H1 (cell line): Measurements from ENCODE around the gene SYTL1. TPM values are rescaled to one million over a fixed set of nuclear protein-coding genes. Genes with fewer than 3 reads are reported as not detected.

Experiments
- CTCF ChIA-PET: fragments of 300-600 bp; sonication (Branson Sonifier 250); formaldehyde crosslinking; loops from one replicate; lab custom pipeline; 2021; ENCODE audit not compliant: partially characterized antibody; lab: Charles Lee
- POLR2A ChIA-PET: fragments of 300-600 bp; sonication (Branson Sonifier 250); formaldehyde crosslinking; loops from one replicate; lab custom pipeline; 2021; ENCODE audit warnings: inconsistent platforms; ENCODE audit not compliant: partially characterized antibody; lab: Charles Lee
- DNase-seq, 2 experiments: peaks; one replicate each; pipeline versions ENCODE4 v3.0.0 to v3.0.0-alpha.2; 2010 to 2022; ENCODE audit warnings: low spot score in 2 of 2, low read depth in 1 of 2, mixed read lengths in 1 of 2
- FAIRE-seq: peaks from 2 replicates; lab custom pipeline; 2011; peaks lifted over from hg19 to GRCh38; lab: Jason Lieb, UNC
- H2AFZ ChIP-seq: 2 replicates; pipeline ENCODE4 v1.8.1; 2012; ENCODE audit warnings: low read length, inconsistent platforms
- H2AK5ac ChIP-seq: 2 replicates; pipeline ENCODE4 v1.6.1; 2013; ENCODE audit warnings: low read depth, low read length
- H2BK120ac ChIP-seq: replicated peaks from 2 replicates; pipeline ENCODE3; 2013; ENCODE audit warnings: low read depth, low read length, inconsistent platforms
- H2BK12ac ChIP-seq: 2 replicates; pipeline ENCODE4 v1.6.1; 2013; ENCODE audit warnings: low read depth, low read length
- H2BK15ac ChIP-seq: 2 replicates; pipeline ENCODE4 v1.6.1; 2013; ENCODE audit warnings: low read length
- H2BK20ac ChIP-seq: 2 replicates; pipeline ENCODE4 v1.6.1; 2013; ENCODE audit warnings: low read length
- H2BK5ac ChIP-seq: 2 replicates; pipeline ENCODE4 v1.6.1; 2013; ENCODE audit warnings: low read depth, low read length
- H3K14ac ChIP-seq: 2 replicates; pipeline ENCODE4 v1.6.1; 2013; ENCODE audit warnings: inconsistent platforms; ENCODE audit not compliant: insufficient read length
- H3K18ac ChIP-seq: 2 replicates; pipeline ENCODE4 v1.6.1; 2013; ENCODE audit warnings: low read length; ENCODE audit errors: extremely low read depth
- H3K23ac ChIP-seq: 2 replicates; pipeline ENCODE4 v1.6.1; 2013; ENCODE audit warnings: inconsistent platforms; ENCODE audit not compliant: insufficient read length
- H3K23me2 ChIP-seq: 2 replicates; pipeline ENCODE4 v1.6.1; 2013; ENCODE audit warnings: low read depth, low read length
- H3K27ac ChIP-seq: 2 replicates; pipeline ENCODE4 v1.6.1; 2011; ENCODE audit warnings: low read depth, low read length, inconsistent platforms
- H3K27me3 ChIP-seq, 4 experiments: replicated peaks in 1 of 4; 1 replicate in 1 of 4; 2 replicates in 3 of 4; pipeline versions ENCODE4 v1.6.1 to v1.8.1; 2011 to 2013; ENCODE audit warnings: low read length in 3 of 4, mild to moderate bottlenecking in 3 of 4, inconsistent platforms in 2 of 4, mixed read lengths in 2 of 4, moderate library complexity in 1 of 4; ENCODE audit not compliant: control insufficient read depth in 3 of 4, insufficient read depth in 3 of 4; ENCODE audit errors: extremely low read depth in 1 of 4
- H3K36me3 ChIP-seq, 4 experiments: 2 replicates each; pipeline versions ENCODE4 v1.6.1 to v1.8.1; 2011 to 2013; ENCODE audit warnings: mild to moderate bottlenecking in 4 of 4, low read length in 3 of 4, moderate library complexity in 2 of 4, control low read depth in 1 of 4, inconsistent platforms in 1 of 4; ENCODE audit not compliant: insufficient read depth in 4 of 4, control insufficient read depth in 2 of 4
- H3K4ac ChIP-seq: replicated peaks from 2 replicates; pipeline ENCODE3; 2013; ENCODE audit warnings: low read length, low read depth, mixed read lengths, inconsistent platforms; ENCODE audit not compliant: insufficient read length
- H3K4me1 ChIP-seq, 4 experiments: replicated peaks in 1 of 4; 1 replicate in 1 of 4; 2 replicates in 3 of 4; pipeline versions ENCODE4 v1.6.1 to v1.8.1; 2011 to 2013; ENCODE audit warnings: low read length in 3 of 4, inconsistent platforms in 2 of 4, mixed read lengths in 1 of 4; ENCODE audit not compliant: insufficient read depth in 4 of 4, control insufficient read depth in 3 of 4
- H3K4me2 ChIP-seq, 2 experiments: 2 replicates each; pipeline versions ENCODE4 v1.6.1 to v1.8.1; 2011 to 2013; ENCODE audit warnings: low read depth in 2 of 2, low read length in 2 of 2, control low read depth in 1 of 2, inconsistent platforms in 1 of 2, mild to moderate bottlenecking in 1 of 2; ENCODE audit not compliant: insufficient read depth in 1 of 2
- H3K4me3 ChIP-seq, 4 experiments: fragments of 200-600, 300-600 bp in 1 of 4; sonication (generic), shearing (Covaris generic), sonication (Bioruptor Twin) in 1 of 4; 2 replicates each; pipeline versions ENCODE4 v1.5.1 to v1.8.1; 2011 to 2016; ENCODE audit warnings: low read length in 4 of 4, low read depth in 3 of 4, control low read depth in 2 of 4, inconsistent platforms in 2 of 4, mild to moderate bottlenecking in 2 of 4, mixed read lengths in 1 of 4, moderate library complexity in 1 of 4; ENCODE audit not compliant: insufficient read depth in 2 of 4; ENCODE audit errors: extremely low read depth in 1 of 4
- H3K56ac ChIP-seq: replicated peaks from 2 replicates; pipeline ENCODE3; 2013; ENCODE audit warnings: low read depth, mild to moderate bottlenecking, mixed read lengths, low read length, inconsistent platforms; ENCODE audit not compliant: insufficient read length
- H3K79me1 ChIP-seq: 2 replicates; pipeline ENCODE4 v1.6.1; 2013; ENCODE audit warnings: low read depth, low read length, control low read depth
- H3K79me2 ChIP-seq, 2 experiments: 2 replicates each; pipeline versions ENCODE4 v1.6.1 to v1.8.1; 2012 to 2013; ENCODE audit warnings: low read length in 2 of 2, mild to moderate bottlenecking in 2 of 2, inconsistent platforms in 1 of 2; ENCODE audit not compliant: insufficient read depth in 2 of 2, control insufficient read depth in 1 of 2
- H3K9ac ChIP-seq, 4 experiments: replicated peaks in 1 of 4; 1 replicate in 1 of 4; 2 replicates in 3 of 4; pipeline versions ENCODE4 v1.6.1 to v1.8.1; 2011 to 2013; ENCODE audit warnings: low read depth in 3 of 4, low read length in 3 of 4, control low read depth in 2 of 4, mild to moderate bottlenecking in 2 of 4, moderate library complexity in 2 of 4, inconsistent platforms in 1 of 4; ENCODE audit errors: extremely low read depth in 1 of 4
- H3K9me3 ChIP-seq, 2 experiments: 2 replicates each; pipeline versions ENCODE4 v1.6.1 to v1.8.1; 2012 to 2013; ENCODE audit warnings: mild to moderate bottlenecking in 2 of 2, moderate library complexity in 2 of 2, control low read depth in 1 of 2, inconsistent platforms in 1 of 2, low read depth in 1 of 2, low read length in 1 of 2, mixed read lengths in 1 of 2; ENCODE audit not compliant: insufficient read depth in 2 of 2
- H4K20me1 ChIP-seq, 2 experiments: replicated peaks in 1 of 2; 2 replicates each; pipeline versions ENCODE3 to v1.8.1; 2011 to 2013; ENCODE audit warnings: inconsistent platforms in 2 of 2, low read length in 2 of 2, mild to moderate bottlenecking in 1 of 2; ENCODE audit not compliant: insufficient read depth in 2 of 2, control insufficient read depth in 1 of 2
- H4K5ac ChIP-seq: 2 replicates; pipeline ENCODE4 v1.6.1; 2013; ENCODE audit warnings: low read length, low read depth, mixed read lengths, inconsistent platforms; ENCODE audit not compliant: insufficient read length
- H4K8ac ChIP-seq: 2 replicates; pipeline ENCODE4 v1.8.0; 2013; ENCODE audit warnings: mild to moderate bottlenecking, moderate library complexity, low read length, inconsistent platforms; ENCODE audit not compliant: insufficient read depth; ENCODE audit errors: extremely low read depth
- H4K91ac ChIP-seq: replicated peaks from 2 replicates; pipeline ENCODE3; 2013; ENCODE audit warnings: low read length, mixed read lengths, inconsistent platforms; ENCODE audit not compliant: insufficient read length
- NRF1 ChIP-seq: IDR thresholded peaks from 2 replicates; pipeline ENCODE4 v1.6.1; 2011; ENCODE audit warnings: mild to moderate bottlenecking, low read depth, low read length, improper control_type of control experiment
- RAD21 ChIP-seq, 2 experiments: IDR thresholded peaks in 1 of 2; conservative IDR thresholded peaks in 1 of 2; 2 replicates each; pipeline ENCODE4 v1.6.1; 2011; ENCODE audit warnings: low read depth in 2 of 2, low read length in 2 of 2, improper control_type of control experiment in 1 of 2, inconsistent platforms in 1 of 2, mild to moderate bottlenecking in 1 of 2, moderate library complexity in 1 of 2
- WGBS, 2 experiments: shearing (Covaris generic) in 1 of 2; methylation state at CpG; one replicate each; pipeline versions ENCODE4 v1.1.6 to v1.1.7; 2013 to 2015; ENCODE audit warnings: low lambda C conversion rate in 2 of 2, mixed read lengths in 2 of 2, inconsistent platforms in 1 of 2, low coverage in 1 of 2, missing lambda C conversion rate in 1 of 2; ENCODE audit not compliant: insufficient replicate concordance in 2 of 2, insufficient coverage in 1 of 2, insufficient read length in 1 of 2; ENCODE audit errors: extremely low coverage in 1 of 2, missing lambda C conversion rate in 1 of 2; 5-methylcytosine and 5-hydroxymethylcytosine counted together
- polyA plus RNA-seq, 7 experiments: library from polyadenylated mRNA; depleted of rRNA in 3 of 7; stranded (reverse) in 5 of 7; unstranded in 2 of 7; fragments of >200 nt in 5 of 7; fragments of 200-250 nt in 2 of 7; gene quantifications; 1 replicate in 5 of 7; 2 replicates in 1 of 7; 4 replicates in 1 of 7; pipeline versions ENCODE4 v1.2.1 to v1.2.3, GENCODE V29; 2011 to 2013; ENCODE audit warnings: missing spikeins in 2 of 7, mixed read lengths in 2 of 7
- total RNA-seq: library from RNA; stranded (reverse); fragmentation: NEBNext Ultra II Directional; extraction: Animal tissue kit (Norgen Biotek cat#: 25700); gene quantifications from 2 replicates; pipeline ENCODE4 v1.2.1, GENCODE V29; 2021
- TF ChIP-seq, protein P1 (sequence below), 3 experiments: IDR thresholded peaks; 1 replicate in 2 of 3; 2 replicates in 1 of 3; pipeline versions ENCODE4 v1.5.1 to v1.6.1; 2011; ENCODE audit warnings: low read length in 3 of 3, mild to moderate bottlenecking in 3 of 3, inconsistent platforms in 2 of 3, low read depth in 1 of 3, moderate library complexity in 1 of 3; ENCODE audit not compliant: insufficient read depth in 1 of 3; ENCODE audit errors: control extremely low read depth in 1 of 3

SYTL1 gene
- total and polyA plus RNA-seq, 2 of the 8 experiments (the other 6 are each of a cell fraction or from before 2014, with no cell fraction given): 6.4 to 19.5 TPM

DNA sequence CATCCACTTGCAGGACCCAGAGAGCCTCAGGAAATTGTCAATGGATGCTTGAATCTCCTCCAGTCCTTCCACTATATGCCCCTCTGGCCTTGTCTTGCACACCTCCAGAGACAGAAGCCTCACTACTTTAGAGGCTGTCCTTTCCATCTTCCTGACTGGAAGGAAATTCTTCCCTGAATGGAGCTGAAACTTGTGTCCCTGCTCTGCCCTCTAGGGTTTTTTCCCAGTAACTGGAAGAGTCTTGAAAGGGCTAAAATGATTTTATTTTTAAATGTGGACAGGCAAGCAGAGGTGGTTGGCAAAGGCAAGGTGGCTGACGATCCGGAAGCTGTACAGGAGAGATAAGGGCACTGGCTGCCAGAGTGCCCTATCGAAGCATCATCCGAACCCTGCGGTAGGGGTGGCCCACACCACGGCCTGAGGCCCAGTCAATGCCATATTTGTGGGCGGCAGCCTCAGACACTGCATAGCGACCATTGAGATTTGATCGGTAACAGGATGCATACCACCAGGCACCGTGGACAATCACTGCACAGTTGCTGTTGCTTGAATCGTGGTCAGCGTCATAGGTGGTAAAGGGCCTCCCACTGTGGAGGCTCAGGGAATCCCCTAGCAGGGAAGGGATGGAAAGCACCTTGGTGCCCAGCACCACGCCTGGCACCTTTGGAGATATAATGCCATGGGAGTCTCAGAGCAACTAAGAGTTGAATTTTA lies 27.2 kb downstream of the SYTL1 start:
- WGBS, 2 experiments: 84% methylated on average over 13 of the region's 13 CpGs; no CpG with 5 or more reads in 1 of the 2 experiments
- Histone ChIP-seq H2BK120ac (no peak overlapping the region), H4K8ac (no peak overlapping the region), H3K27ac (no peak overlapping the region), H3K27me3 (no peaks in the 10 kb centered on the region), H3K56ac (no peak overlapping the region), H4K91ac (no peak overlapping the region), H3K4me3 (no peak overlapping the region), H3K4ac (no peak overlapping the region), H3K4me1 (peaks cover 3 to 15% (median 6%) of the 10 kb centered on the region in 4 experiments), H3K23ac (no peak overlapping the region), H4K20me1 (peaks cover 0 to 2% of the 10 kb centered on the region in 2 experiments), H3K18ac (no peak overlapping the region), H3K9ac (no peak overlapping the region; a peak in 1 of 7 replicates), H3K79me2 (no peaks in the 10 kb centered on the region), H3K14ac (no peak overlapping the region), H2AK5ac (no peak overlapping the region), H4K5ac (no peak overlapping the region), H2BK5ac (no peak overlapping the region), H3K23me2 (peaks cover 2% of the 10 kb centered on the region; the same call in 1 of the 2 replicates), H2AFZ (no peak overlapping the region), H3K9me3 (no peaks in the 10 kb centered on the region), H2BK12ac (no peak overlapping the region), H2BK20ac (no peak overlapping the region), H3K4me2 (no peak overlapping the region), H2BK15ac (no peak overlapping the region), H3K36me3 (no peaks in the 10 kb centered on the region), H3K79me1 (no peaks in the 10 kb centered on the region)
- TF ChIP-seq NRF1: no peak
- TF ChIP-seq, protein P1, sequence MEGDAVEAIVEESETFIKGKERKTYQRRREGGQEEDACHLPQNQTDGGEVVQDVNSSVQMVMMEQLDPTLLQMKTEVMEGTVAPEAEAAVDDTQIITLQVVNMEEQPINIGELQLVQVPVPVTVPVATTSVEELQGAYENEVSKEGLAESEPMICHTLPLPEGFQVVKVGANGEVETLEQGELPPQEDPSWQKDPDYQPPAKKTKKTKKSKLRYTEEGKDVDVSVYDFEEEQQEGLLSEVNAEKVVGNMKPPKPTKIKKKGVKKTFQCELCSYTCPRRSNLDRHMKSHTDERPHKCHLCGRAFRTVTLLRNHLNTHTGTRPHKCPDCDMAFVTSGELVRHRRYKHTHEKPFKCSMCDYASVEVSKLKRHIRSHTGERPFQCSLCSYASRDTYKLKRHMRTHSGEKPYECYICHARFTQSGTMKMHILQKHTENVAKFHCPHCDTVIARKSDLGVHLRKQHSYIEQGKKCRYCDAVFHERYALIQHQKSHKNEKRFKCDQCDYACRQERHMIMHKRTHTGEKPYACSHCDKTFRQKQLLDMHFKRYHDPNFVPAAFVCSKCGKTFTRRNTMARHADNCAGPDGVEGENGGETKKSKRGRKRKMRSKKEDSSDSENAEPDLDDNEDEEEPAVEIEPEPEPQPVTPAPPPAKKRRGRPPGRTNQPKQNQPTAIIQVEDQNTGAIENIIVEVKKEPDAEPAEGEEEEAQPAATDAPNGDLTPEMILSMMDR (IDR thresholded peaks at IDR 0.05; ENCODE audit: control extremely low read depth in 1 of 3, insufficient read depth in 1 of 3, low read depth in 1 of 3, low read length in 3 of 3): peak in 2 of 3 experiments; percentile 45 to 53; a peak in 2 of 4 replicates
- TF ChIP-seq RAD21 (IDR thresholded peaks at IDR 0.05 in 1 of 2, conservative IDR thresholded peaks at IDR 0.05 in 1 of 2; ENCODE audit: low read depth in 2 of 2, low read length in 2 of 2): peak; percentile 21 to 58; a peak in 3 of 4 replicates
- ChIA-PET CTCF (interaction anchor here (0.7 to 28.8 kb wide), 23 partner anchors 8 to 266 kb away, joined by 3 to 625 read pairs (median 4); partner anchors contain the start of genes CD164L2, FCN3 and GPR3), POLR2A (interaction anchor here (0.6 to 5.0 kb wide), 11 partner anchors 10 to 371 kb away, joined by 3 to 14 read pairs (median 4); partner anchors contain the start of genes CD164L2 and SYTL1)
- DNase-seq (no peak), FAIRE-seq (no peak)
